MV-4-11 (cell line): Measurements from ENCODE around the gene C15orf39.
"Not testable (repeated sequence)": the region's sequence is repeated elsewhere in the genome, so short reads cannot be mapped to it uniquely, and the experiment has no call there.

Experiments
- DNase-seq: peaks from one replicate; lab custom pipeline; 2025; lab: John Stamatoyannopoulos, UW

C15orf39 gene

GRCh38 chr15:75212200-75212858, 10.6 kb downstream of the C15orf39 start:
- no peak for DNase-seq

DNA sequence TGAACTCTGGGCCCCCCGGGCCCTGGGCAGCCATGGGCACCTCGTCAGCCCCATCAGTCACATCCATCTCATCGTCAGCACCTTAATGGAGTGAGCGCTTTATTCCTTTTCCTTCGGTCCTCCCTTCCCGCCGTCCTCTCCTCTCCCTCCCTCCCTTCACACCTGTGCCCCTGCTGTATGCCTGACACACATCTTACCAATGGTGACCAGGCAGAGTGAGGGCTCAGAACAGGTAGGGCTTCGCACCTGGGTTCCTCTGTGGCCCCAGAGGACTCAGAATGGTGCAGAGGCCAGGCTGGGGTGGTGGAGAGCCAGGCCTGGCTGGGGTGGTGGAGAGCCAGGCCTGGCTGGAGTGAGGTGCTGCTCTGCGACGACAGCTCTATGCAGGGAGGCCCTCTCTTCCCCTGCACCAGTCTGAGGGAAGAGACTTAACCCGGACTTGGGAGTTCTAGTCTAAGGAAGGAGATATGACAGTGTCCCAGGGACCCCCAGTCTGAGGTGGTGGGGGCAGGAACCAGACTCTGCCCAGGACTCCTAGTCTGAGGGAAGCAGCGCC, 11.6 kb downstream of the C15orf39 start:
- DNase-seq: no peak

- DNase-seq: no peak
These were observed 12.1 kb downstream of the C15orf39 start for GRCh38 chr15:75213768-75214221.

- no peak for DNase-seq
These were observed 12.8 kb downstream of the C15orf39 start for GRCh38 chr15:75214293-75215096.

- DNase-seq: peak; percentile 23
These were observed 13.7 kb downstream of the C15orf39 start for GRCh38 chr15:75215107-75216004.

- no peak for DNase-seq
These were observed 15.3 kb downstream of the C15orf39 start for GRCh38 chr15:75217012-75217411.

DNA sequence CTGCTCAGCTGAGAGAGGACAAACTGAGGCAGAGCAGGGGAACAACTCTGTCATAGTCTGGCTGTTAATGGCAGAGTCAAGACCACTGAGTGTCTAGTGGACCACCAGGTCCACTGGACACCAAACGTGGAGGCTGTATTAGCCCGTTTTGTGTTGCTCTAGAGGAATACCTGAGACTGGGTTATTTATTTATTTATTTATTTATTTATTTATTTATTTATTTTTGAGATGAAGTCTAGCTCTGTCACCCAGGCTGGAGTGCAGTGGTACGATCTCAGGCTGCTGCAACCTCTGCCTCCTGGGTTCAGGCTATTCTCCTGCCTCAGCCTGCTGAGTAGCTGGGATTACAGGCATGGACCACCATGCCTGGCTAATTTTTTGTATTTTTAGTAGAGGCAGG, 15.9 kb downstream of the C15orf39 start:
- not testable (repeated sequence) for DNase-seq

DNA sequence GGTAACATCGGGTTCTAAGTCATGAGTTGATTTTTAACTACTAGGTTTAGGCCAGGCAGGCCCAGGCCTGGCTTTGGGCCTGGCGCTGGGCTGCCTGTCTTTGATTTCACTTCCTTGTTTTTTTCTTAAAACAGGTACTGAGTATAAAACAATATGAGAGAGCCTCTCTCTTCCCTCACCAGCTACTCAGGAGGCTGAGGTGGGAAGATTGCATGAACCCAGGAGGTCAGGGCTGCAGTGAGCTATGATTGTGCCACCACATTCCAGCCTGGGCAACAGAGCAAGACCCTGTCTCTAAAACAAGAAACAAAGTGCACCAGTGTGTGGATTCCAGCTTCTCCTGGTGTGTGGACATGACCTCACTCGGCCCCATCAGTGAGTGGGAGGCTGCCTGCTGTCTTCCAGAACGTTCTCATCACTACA, 17.8 kb downstream of the C15orf39 start:
- peak; percentile 63 for DNase-seq

DNA sequence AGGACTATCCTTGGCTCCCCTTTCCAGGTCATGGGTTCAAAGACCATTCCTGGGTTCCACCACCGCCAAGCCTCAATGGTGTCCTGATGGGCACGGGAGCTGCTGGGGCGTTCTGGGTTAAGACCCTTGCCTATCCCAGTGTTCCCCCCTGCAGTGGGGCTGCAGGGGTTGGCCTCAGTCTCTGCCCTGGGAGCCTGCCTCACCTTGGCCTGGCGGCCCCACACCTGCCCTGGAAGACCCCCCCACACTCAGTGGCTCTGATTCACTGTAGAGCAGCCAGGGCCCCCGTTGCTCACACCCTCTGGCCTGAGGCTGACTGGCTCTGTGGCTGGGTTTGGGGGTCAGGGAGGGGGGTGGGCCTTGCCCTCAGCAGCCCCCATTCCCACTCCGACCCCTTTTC, 22.0 kb downstream of the C15orf39 start:
- no peak for DNase-seq

- no peak for DNase-seq
These were observed 22.6 kb downstream of the C15orf39 start for GRCh38 chr15:75224281-75224680.

GRCh38 chr15:75225102-75225836, 23.6 kb downstream of the C15orf39 start:
- DNase-seq: not testable (repeated sequence)

DNA sequence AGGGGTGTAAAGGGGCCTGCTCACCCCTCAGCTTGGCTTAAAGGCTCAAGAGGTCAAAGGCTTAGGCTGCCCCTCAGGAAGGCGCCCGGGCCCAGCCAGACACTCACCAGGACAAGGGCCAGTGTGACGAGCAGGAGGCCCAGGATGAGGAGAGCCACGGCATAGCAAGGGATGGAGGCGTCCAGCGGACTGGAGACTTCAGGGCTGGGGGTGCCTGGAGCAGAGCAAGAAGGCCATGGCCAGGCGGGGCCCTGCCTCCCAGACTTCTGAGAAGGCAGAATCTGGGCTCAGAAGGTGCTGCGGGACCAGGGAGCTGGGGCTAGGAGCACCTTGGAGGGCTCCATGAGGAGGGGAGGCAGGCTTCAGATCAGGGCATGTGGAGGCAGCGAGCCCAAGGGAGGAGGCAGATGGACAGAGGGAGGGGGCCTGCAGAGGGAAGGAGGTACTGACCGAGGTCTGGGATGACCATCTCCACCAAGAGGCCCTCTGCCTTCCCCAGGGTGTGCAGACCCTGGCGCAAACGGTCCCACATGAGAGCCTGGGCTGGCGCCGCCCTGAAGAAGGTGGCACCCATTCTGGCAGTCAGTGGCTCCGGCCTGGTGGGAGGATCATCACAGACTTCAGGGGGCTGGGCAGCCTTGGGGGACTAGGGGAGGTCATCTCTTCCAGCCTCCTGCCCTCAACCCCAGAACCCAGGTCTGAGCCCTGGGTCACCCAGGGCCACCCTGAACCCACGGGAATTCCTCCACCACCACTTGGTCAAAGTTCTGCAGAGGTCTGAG, 24.5 kb downstream of the C15orf39 start:
- DNase-seq: no peak

DNA sequence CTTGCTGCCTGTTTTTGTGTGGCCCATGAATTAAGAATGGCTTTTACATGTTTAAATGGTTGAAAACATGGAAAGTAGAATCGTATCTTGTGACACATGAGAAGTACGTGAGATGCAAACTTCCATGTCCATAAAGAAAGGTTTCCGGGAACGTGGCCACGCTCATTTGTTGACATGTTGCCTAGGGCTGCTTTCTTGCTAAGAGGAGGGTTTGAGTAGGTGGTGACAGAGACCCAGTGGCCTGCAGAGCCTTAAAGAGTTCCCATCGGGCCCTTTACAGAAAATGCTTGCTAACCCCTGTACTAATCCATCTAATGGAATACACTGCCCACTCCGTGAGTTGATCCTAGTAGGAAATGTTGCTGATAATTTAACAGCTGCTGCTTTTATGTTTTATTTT, 25.4 kb downstream of the C15orf39 start:
- not testable (repeated sequence) for DNase-seq

DNA sequence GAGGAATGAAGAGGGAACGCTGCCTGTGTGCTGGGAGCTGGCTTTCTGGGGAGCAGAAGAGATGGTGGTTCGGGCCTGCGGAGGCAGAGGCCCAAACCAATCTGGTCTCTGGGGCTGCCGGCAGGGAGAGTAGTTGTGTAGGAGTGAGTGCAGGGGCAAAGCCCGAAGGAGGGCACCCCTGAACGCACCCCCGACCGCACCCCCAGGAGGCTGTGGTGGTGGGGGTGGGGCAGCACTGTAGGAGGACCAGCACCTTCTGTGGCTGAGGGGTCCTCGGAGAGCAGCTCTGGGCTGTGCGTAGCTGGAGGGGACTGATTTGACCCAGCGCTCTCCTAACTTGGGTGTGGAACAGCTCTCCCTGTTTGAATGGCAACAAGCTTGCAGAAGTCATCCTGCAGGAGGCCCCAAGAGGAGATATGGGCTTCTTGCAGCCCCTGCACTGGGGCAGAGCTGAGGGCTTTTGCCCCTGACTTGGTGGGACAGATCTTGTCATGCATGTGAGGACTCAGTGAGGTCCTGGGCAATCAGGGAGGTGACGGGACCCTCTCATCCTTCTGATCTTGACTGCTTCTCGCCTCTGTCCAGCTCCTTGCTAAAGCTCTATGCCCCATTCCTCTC, 26.1 kb downstream of the C15orf39 start:
- no peak for DNase-seq

- no peak for DNase-seq
These were observed 27.1 kb downstream of the C15orf39 start for GRCh38 chr15:75228787-75229186.

GRCh38 chr15:75229191-75230015, 27.7 kb downstream of the C15orf39 start:
- DNase-seq: no peak

- DNase-seq: no peak
These were observed 28.3 kb downstream of the C15orf39 start for GRCh38 chr15:75230016-75230343.

- no peak for DNase-seq
These were observed 29.1 kb downstream of the C15orf39 start for GRCh38 chr15:75230551-75231371.
